ENCODE data around the gene PLCD1. TPM values are rescaled to one million over a fixed set of nuclear protein-coding genes. Genes with fewer than 3 reads are reported as not detected.

The PLCD1 gene
- total RNA-seq, 1 experiment from 2014 or later = 7.9 TPM

DNA sequence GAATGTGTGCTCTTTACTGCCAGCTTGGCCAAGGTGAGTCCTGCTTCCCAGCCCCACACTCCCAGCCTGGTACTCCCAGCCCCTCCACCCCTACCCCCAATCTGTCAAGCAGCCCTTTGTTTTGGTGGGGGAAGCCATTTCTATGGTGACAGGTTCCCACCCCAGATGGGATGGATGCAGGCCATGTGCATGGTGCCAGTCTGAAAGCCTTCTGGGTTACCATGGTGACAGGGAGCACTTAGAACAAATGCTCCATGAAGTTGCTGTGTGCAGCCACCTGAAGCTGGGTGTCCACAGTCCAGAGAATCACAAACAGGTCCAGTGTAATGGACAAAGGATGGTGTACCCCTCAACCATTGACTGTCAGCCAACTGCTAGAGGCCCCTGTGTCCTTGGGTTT lies 58.0 kb downstream of the PLCD1 start:
- intact Hi-C loops (cut with micrococcal nuclease; ENCODE audit: unreplicated experiment) = no loop called here
- Histone ChIP-seq H3K4me1 (peaks cover 32% of the 10 kb centered on the region), H3K36me3 (ENCODE audit: control insufficient read depth, insufficient read depth, low read length) (peaks cover 1% of the 10 kb centered on the region; the same call in 1 of the 2 replicates), H3K27me3 (replicated peaks; ENCODE audit: control insufficient read depth, insufficient read depth, low read length) (no peaks in the 10 kb centered on the region), H3K9me3 (no peaks in the 10 kb centered on the region), H3K4me3 (ENCODE audit: low read depth, low read length) (no peak overlapping the region)
- Mint-ChIP-seq H3K4me1 (ENCODE audit: low read depth, unreplicated experiment) (peaks cover 34% of the 10 kb centered on the region), H3K4me3 (ENCODE audit: unreplicated experiment) (no peak overlapping the region), H3K36me3 (ENCODE audit: insufficient read depth, unreplicated experiment) (peaks cover 44% of the 10 kb centered on the region), H3K27ac (ENCODE audit: unreplicated experiment) (no peak overlapping the region), H3K27me3 (ENCODE audit: insufficient read depth, unreplicated experiment) (no peaks in the 10 kb centered on the region), H3K9me3 (ENCODE audit: unreplicated experiment) (no peaks in the 10 kb centered on the region)
- ChIA-PET POLR2A (no interaction called here), CTCF (no interaction called here)
- no peak for DNase-seq
- no TSS peak for BruUV-seq (replicated peaks)
- no peak for TF ChIP-seq CTCF (IDR thresholded peaks at IDR 0.05; ENCODE audit: insufficient read depth in 1 of 2, low read depth in 1 of 2, low read length in 1 of 2, severe bottlenecking in 1 of 2, unreplicated experiment in 1 of 2)

DNA sequence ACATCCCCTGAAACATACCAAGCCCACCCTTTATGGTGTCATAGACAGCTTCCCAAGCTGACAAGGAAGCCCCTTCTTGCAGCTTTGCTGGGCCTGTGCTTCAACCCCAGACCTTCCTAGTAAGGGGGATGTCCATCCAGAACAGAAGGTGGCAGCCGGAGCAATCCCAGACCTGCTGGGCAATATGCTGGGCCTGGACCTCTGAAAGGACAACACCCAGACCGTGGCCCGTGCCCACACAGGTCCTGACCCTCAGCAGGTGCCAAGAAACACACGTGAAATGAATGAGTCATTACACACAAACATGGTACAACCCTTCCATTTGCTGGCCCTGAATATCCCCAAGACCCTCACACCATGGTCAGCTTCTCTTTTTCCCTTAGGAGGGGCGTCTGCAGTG lies 58.6 kb downstream of the PLCD1 start:
- Histone ChIP-seq H3K9me3 (no peaks in the 10 kb centered on the region), H3K4me1 (peaks cover 37% of the 10 kb centered on the region), H3K36me3 (ENCODE audit: control insufficient read depth, insufficient read depth, low read length) (peaks cover 1% of the 10 kb centered on the region; the same call in 1 of the 2 replicates), H3K4me3 (ENCODE audit: low read depth, low read length) (no peak overlapping the region), H3K27me3 (replicated peaks; ENCODE audit: control insufficient read depth, insufficient read depth, low read length) (no peaks in the 10 kb centered on the region)
- Mint-ChIP-seq H3K4me1 (ENCODE audit: low read depth, unreplicated experiment) (peaks cover 40% of the 10 kb centered on the region), H3K9me3 (ENCODE audit: unreplicated experiment) (no peaks in the 10 kb centered on the region), H3K27me3 (ENCODE audit: insufficient read depth, unreplicated experiment) (no peaks in the 10 kb centered on the region), H3K36me3 (ENCODE audit: insufficient read depth, unreplicated experiment) (peaks cover 44% of the 10 kb centered on the region), H3K4me3 (ENCODE audit: unreplicated experiment) (no peak overlapping the region), H3K27ac (ENCODE audit: unreplicated experiment) (no peak overlapping the region)
- POLR2A ChIA-PET = no interaction called here
- CTCF ChIA-PET = interaction anchor here (6.6 kb wide), 1 partner anchor 116 kb away, joined by 64 read pairs; no protein-coding TSS in a partner anchor
- intact Hi-C loops (cut with micrococcal nuclease; ENCODE audit: unreplicated experiment) = no loop called here
- no peak for DNase-seq
- BruUV-seq (replicated peaks) = no TSS peak
- no peak for TF ChIP-seq CTCF (IDR thresholded peaks at IDR 0.05; ENCODE audit: insufficient read depth in 1 of 2, low read depth in 1 of 2, low read length in 1 of 2, severe bottlenecking in 1 of 2, unreplicated experiment in 1 of 2)

- peaks cover 1% of the 10 kb centered on the region; the same call in 1 of the 2 replicates for H3K36me3 ChIP-seq (ENCODE audit: control insufficient read depth, insufficient read depth, low read length)
- no peaks in the 10 kb centered on the region for H3K27me3 ChIP-seq (replicated peaks; ENCODE audit: control insufficient read depth, insufficient read depth, low read length)
- peaks cover 38% of the 10 kb centered on the region for H3K36me3 Mint-ChIP-seq (ENCODE audit: insufficient read depth, unreplicated experiment)
- H3K9me3 Mint-ChIP-seq (ENCODE audit: unreplicated experiment) = no peaks in the 10 kb centered on the region
- H3K4me3 Mint-ChIP-seq (ENCODE audit: unreplicated experiment) = no peak overlapping the region
- intact Hi-C loops (cut with micrococcal nuclease; ENCODE audit: unreplicated experiment) = loop anchor here (5.0 kb wide), 1 partner anchor 57 kb away; no protein-coding TSS in a partner anchor
- ChIA-PET POLR2A (no interaction called here), CTCF (interaction anchor here (6.6 kb wide), 1 partner anchor 115 kb away, joined by 64 read pairs; no protein-coding TSS in a partner anchor)
- peaks cover 44% of the 10 kb centered on the region for H3K4me1 Mint-ChIP-seq (ENCODE audit: low read depth, unreplicated experiment)
- no peak overlapping the region for H3K27ac Mint-ChIP-seq (ENCODE audit: unreplicated experiment)
- peaks cover 43% of the 10 kb centered on the region for H3K4me1 ChIP-seq
- TF ChIP-seq CTCF (IDR thresholded peaks at IDR 0.05; ENCODE audit: insufficient read depth in 1 of 2, low read depth in 1 of 2, low read length in 1 of 2, severe bottlenecking in 1 of 2, unreplicated experiment in 1 of 2) = no peak
- H3K27me3 Mint-ChIP-seq (ENCODE audit: insufficient read depth, unreplicated experiment) = no peaks in the 10 kb centered on the region
- H3K4me3 ChIP-seq (ENCODE audit: low read depth, low read length) = no peak overlapping the region
- no TSS peak for BruUV-seq (replicated peaks)
- no peaks in the 10 kb centered on the region for H3K9me3 ChIP-seq
- DNase-seq = no peak
Observed at GRCh38 chr3:37969596-37970100, 59.8 kb downstream of the PLCD1 start.
